ENCODE measurements around the gene CRELD2.

DNA sequence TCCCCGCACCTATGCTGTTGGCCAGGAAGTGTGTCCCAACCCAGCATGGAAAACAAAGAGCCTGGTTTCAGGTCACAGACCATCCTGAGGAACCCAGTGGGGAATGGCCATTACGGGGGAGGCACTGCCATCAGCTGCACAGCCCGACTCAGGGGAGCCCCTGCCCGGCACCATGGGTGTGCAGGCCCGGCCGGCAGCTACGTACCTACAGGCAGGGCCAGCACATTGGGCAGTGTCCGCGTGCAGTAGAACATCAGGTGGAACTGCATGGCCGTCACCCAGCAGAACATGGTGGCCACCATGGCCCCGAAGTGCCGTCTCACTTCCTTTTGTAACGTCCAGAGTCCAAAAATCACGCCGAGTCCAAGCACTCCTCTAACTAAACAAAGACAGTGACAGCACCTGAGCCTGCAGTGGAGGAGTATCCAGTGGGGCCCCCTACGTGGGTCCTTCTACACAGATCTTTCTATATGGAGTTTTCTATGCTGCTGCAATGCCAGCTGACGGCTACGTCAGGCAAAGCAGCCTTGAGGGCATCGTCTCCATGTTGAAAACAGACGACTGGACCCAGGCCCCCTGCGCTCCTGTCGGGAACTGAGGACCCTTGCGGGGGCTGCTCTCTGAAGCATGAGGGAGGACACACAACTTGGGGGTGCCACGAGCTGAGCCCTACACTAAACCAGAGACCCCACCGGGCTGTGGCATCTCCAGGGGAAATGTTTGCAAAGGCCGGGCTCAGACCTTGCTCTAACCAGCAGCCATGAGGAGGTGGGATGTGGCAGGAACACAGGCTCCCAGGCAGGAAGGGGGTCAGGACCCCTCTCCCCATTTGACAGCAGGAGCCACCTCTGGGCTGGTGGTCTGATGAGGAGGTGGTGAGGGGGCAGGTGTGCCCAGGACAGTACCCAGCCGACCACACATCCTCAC, 7.9 kb upstream of the CRELD2 start:
- TF ChIP-seq, protein P1, sequence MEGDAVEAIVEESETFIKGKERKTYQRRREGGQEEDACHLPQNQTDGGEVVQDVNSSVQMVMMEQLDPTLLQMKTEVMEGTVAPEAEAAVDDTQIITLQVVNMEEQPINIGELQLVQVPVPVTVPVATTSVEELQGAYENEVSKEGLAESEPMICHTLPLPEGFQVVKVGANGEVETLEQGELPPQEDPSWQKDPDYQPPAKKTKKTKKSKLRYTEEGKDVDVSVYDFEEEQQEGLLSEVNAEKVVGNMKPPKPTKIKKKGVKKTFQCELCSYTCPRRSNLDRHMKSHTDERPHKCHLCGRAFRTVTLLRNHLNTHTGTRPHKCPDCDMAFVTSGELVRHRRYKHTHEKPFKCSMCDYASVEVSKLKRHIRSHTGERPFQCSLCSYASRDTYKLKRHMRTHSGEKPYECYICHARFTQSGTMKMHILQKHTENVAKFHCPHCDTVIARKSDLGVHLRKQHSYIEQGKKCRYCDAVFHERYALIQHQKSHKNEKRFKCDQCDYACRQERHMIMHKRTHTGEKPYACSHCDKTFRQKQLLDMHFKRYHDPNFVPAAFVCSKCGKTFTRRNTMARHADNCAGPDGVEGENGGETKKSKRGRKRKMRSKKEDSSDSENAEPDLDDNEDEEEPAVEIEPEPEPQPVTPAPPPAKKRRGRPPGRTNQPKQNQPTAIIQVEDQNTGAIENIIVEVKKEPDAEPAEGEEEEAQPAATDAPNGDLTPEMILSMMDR (IDR thresholded peaks at IDR 0.05; ENCODE audit: insufficient read depth, low read length, poor library complexity, severe bottlenecking) = no peak
- no peak for TF ChIP-seq EZH2phosphoT487 (conservative IDR thresholded peaks at IDR 0.05; ENCODE audit: low read length)

Measured in SU-DHL-6 (cell line).